Activated naive CD4-positive, alpha-beta T cell treated with anti-CD3 and anti-CD28 coated beads for 36 hours (primary cell): ENCODE measurements around the gene MTHFD1. TPM values are rescaled to one million over a fixed set of nuclear protein-coding genes. Genes with fewer than 3 reads are reported as not detected.

Source experiments
- CTCF ChIA-PET: fragments of 350-600 bp; sonication (Branson Sonifier 250); formaldehyde crosslinking; loops from one replicate; lab custom pipeline; 2021; ENCODE audit warnings: antibody characterized with exemption; lab: Charles Lee
- DNase-seq: peaks from one replicate; pipeline ENCODE4 v3.0.0-alpha.2; 2020
- H3K27ac Mint-ChIP-seq: one replicate; pipeline ENCODE4 v1.8.0; 2021; ENCODE audit warnings: mild to moderate bottlenecking, mixed read lengths
- H3K27me3 Mint-ChIP-seq: one replicate; pipeline ENCODE4 v1.8.0; 2021; ENCODE audit warnings: low read depth, mixed read lengths
- H3K36me3 Mint-ChIP-seq: one replicate; pipeline ENCODE4 v1.8.0; 2021; ENCODE audit warnings: low read depth, mixed read lengths
- H3K4me1 Mint-ChIP-seq: one replicate; pipeline ENCODE4 v1.8.0; 2021; ENCODE audit warnings: low read depth, mixed read lengths
- H3K4me3 Mint-ChIP-seq: one replicate; pipeline ENCODE4 v1.8.0; 2021; ENCODE audit warnings: mild to moderate bottlenecking, moderate library complexity, mixed read lengths
- H3K9me3 Mint-ChIP-seq: one replicate; pipeline ENCODE4 v1.8.0; 2021; ENCODE audit warnings: mixed read lengths
- intact Hi-C: fragments of 100-400 bp; cut with micrococcal nuclease; formaldehyde crosslinking; loops from one replicate; pipeline ENCODE4 v1.15.1; 2023
- total RNA-seq, 2 experiments: library from RNA; stranded (reverse); gene quantifications; one replicate each; pipeline ENCODE4 v1.2.3, GENCODE V29; 2021

The MTHFD1 gene
- total RNA-seq, 2 experiments from 2014 or later = 240 to 247 TPM

DNA sequence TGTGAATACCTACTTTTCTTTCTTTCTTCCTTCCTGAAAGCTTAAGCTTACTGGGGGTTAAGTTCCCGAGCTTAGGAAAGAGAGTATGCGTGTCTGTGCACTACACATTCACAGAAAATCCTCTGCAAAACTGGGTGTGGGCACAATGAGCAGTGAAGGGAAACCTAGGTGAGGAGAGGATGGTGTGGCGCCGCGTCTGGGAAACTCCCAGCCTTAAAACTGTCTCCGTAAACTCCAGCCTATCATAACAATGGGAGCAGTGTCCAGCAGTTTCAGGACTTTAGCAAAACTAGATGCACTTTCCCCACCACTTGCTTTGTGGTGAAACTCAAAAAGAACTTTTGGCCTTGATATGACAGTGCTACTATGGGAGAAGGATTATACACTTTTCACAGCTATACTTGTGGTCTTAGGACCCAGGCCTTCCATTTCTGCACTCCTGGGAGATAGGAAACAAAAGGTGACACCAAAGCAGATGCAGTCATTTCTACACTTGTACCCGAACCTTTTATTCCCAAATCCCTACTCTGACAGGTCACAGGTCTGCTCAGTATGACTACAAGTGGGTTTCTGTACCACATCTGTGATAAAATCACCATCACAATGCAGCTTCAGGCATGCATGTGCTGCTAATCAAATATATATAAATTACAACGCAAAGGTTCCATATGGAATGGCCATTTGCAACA, 87.6 kb downstream of the MTHFD1 start:
- H3K27me3 Mint-ChIP-seq = no peaks in the 10 kb centered on the region
- H3K4me3 Mint-ChIP-seq = no peak overlapping the region
- peaks cover 19% of the 10 kb centered on the region for H3K4me1 Mint-ChIP-seq
- intact Hi-C loops = no loop called here
- no peak overlapping the region for H3K27ac Mint-ChIP-seq
- DNase-seq = no peak
- no peaks in the 10 kb centered on the region for H3K9me3 Mint-ChIP-seq
- H3K36me3 Mint-ChIP-seq = no peaks in the 10 kb centered on the region
- CTCF ChIA-PET = interaction anchor here (0.6 to 1.2 kb wide), 5 partner anchors 10 to 136 kb away, joined by 3 to 5 read pairs (median 4); no protein-coding TSS in a partner anchor

- no peaks in the 10 kb centered on the region for H3K36me3 Mint-ChIP-seq
- H3K27me3 Mint-ChIP-seq = no peaks in the 10 kb centered on the region
- CTCF ChIA-PET = interaction anchor here (0.8 to 5.0 kb wide), 4 partner anchors 20 to 46 kb away, joined by 3 to 22 read pairs (median 4); no protein-coding TSS in a partner anchor
- peaks cover 19% of the 10 kb centered on the region for H3K4me1 Mint-ChIP-seq
- H3K27ac Mint-ChIP-seq = no peak overlapping the region
- no peak for DNase-seq
- H3K4me3 Mint-ChIP-seq = no peak overlapping the region
- intact Hi-C loops = no loop called here
- no peaks in the 10 kb centered on the region for H3K9me3 Mint-ChIP-seq
Observed at GRCh38 chr14:64476438-64476837, 88.3 kb downstream of the MTHFD1 start.

DNA sequence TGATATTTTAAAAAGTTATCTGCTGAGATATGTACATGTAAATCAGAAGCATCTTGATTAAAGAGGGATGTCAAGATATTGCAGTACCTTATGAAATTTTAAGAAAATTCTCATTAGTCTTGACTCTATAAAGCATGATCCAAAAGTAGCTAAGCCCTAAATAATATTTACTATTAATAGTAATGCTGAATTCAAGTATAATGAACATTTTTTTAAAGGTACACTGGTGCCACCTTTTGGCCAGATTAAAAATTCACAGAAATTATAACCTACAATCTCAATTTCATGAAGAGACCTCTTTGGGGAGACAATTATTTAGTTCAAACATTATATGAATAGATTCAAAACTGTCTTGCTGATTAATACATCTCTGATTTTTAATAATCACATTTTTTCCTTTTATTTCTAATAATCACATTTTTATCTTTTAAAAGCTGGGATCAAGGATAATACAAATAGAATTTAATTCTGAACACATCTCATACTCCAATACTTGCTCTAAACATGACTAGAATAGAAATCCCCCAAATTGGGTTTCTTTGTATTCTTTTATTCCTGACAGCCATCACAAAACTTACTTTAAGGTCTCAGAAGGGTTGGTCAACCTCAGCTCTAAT, 90.6 kb downstream of the MTHFD1 start:
- H3K27ac Mint-ChIP-seq = no peak overlapping the region
- no peaks in the 10 kb centered on the region for H3K27me3 Mint-ChIP-seq

GRCh38 chr14:64488590-64489099, 100.5 kb downstream of the MTHFD1 start:
- peaks cover 34% of the 10 kb centered on the region for H3K4me1 Mint-ChIP-seq
- intact Hi-C loops = no loop called here
- H3K27ac Mint-ChIP-seq = no peak overlapping the region
- no peak overlapping the region for H3K4me3 Mint-ChIP-seq
- peaks cover 38% of the 10 kb centered on the region for H3K36me3 Mint-ChIP-seq
- DNase-seq = no peak
- H3K9me3 Mint-ChIP-seq = no peaks in the 10 kb centered on the region
- H3K27me3 Mint-ChIP-seq = no peaks in the 10 kb centered on the region
- CTCF ChIA-PET = interaction anchor here (0.6 kb wide), 1 partner anchor 59 kb away, joined by 3 read pairs; no protein-coding TSS in a partner anchor

More for the DNA sequence above, 90.6 kb downstream of the MTHFD1 start:
- Mint-ChIP-seq H3K9me3 (no peaks in the 10 kb centered on the region), H3K4me1 (peaks cover 21% of the 10 kb centered on the region), H3K36me3 (peaks cover 2% of the 10 kb centered on the region), H3K4me3 (no peak overlapping the region)
- intact Hi-C loops = loop anchor here (1.0 kb wide), 2 partner anchors 48 to 134 kb away; no protein-coding TSS in a partner anchor
- CTCF ChIA-PET = interaction anchor here (0.5 to 5.0 kb wide), 14 partner anchors 9 to 135 kb away, joined by 3 to 22 read pairs (median 4); no protein-coding TSS in a partner anchor
- DNase-seq = no peak

DNA sequence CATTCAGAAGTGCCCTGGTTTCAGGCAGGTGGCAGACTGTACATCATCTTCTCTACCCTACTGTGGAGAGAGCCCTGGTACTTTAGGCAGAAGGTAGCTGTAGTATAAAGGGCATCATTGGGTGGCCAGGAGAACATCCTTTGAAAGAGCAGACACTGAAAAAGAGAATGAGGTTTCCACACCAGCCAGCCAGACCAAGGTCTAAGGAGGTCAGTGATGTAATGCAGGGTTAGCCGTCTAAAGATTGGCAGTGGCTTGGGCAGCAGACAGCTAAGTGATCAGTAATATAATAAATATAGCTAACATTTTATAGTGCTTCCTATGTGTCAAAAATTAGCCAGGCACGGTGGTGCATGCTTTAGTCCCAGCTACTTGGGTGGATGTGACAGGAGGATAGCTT, 103.5 kb downstream of the MTHFD1 start:
- CTCF ChIA-PET = interaction anchor here (0.5 to 2.2 kb wide), 3 partner anchors 12 to 36 kb away, joined by 4 to 5 read pairs (median 5); no protein-coding TSS in a partner anchor
- peaks cover 46% of the 10 kb centered on the region for H3K4me1 Mint-ChIP-seq
- DNase-seq = no peak
- no peak overlapping the region for H3K4me3 Mint-ChIP-seq
- peaks cover 37% of the 10 kb centered on the region for H3K36me3 Mint-ChIP-seq
- intact Hi-C loops = no loop called here
- no peaks in the 10 kb centered on the region for H3K27me3 Mint-ChIP-seq
- no peaks in the 10 kb centered on the region for H3K9me3 Mint-ChIP-seq
- no peak overlapping the region for H3K27ac Mint-ChIP-seq

- intact Hi-C loops = no loop called here
- peaks cover 28% of the 10 kb centered on the region for H3K36me3 Mint-ChIP-seq
- H3K27me3 Mint-ChIP-seq = no peaks in the 10 kb centered on the region
- DNase-seq = no peak
- CTCF ChIA-PET = interaction anchor here (0.6 to 1.0 kb wide), 5 partner anchors 14 to 344 kb away, joined by 3 to 6 read pairs (median 4); no protein-coding TSS in a partner anchor
- H3K4me3 Mint-ChIP-seq = no peak overlapping the region
- H3K27ac Mint-ChIP-seq = no peak overlapping the region
- peaks cover 50% of the 10 kb centered on the region for H3K4me1 Mint-ChIP-seq
- H3K9me3 Mint-ChIP-seq = no peaks in the 10 kb centered on the region
Observed at GRCh38 chr14:64493455-64493854, 105.3 kb downstream of the MTHFD1 start.

DNA sequence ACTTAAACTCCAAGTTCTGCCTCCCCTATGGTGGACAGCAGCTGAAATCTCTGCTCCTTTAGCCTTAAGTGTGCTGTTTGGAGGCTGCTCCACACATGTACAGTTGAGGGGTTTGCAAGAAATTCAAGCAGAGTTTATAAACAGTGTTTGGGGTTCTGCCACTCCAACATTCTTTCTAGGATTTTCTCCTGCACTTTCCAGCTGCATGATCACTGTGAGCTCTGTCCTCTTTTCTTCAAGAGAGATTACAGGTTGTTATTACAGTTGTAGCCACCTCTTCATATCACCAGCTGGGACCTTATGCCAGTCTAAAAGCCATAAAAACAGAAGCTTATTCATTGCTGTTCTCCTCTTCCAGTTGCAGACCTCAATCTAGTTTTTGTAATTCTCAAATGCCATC, 107.1 kb downstream of the MTHFD1 start:
- intact Hi-C loops = no loop called here
- Mint-ChIP-seq H3K9me3 (no peaks in the 10 kb centered on the region), H3K27me3 (no peaks in the 10 kb centered on the region), H3K4me1 (peaks cover 65% of the 10 kb centered on the region), H3K27ac (no peak overlapping the region), H3K4me3 (no peak overlapping the region), H3K36me3 (peaks cover 32% of the 10 kb centered on the region)
- DNase-seq = no peak
- CTCF ChIA-PET = interaction anchor here (0.7 kb wide), 1 partner anchor 66 kb away, joined by 3 read pairs; no protein-coding TSS in a partner anchor

GRCh38 chr14:64496764-64497163, 108.6 kb downstream of the MTHFD1 start:
- Mint-ChIP-seq H3K4me3 (no peak overlapping the region), H3K27ac (no peak overlapping the region)
- intact Hi-C loops = no loop called here

DNA sequence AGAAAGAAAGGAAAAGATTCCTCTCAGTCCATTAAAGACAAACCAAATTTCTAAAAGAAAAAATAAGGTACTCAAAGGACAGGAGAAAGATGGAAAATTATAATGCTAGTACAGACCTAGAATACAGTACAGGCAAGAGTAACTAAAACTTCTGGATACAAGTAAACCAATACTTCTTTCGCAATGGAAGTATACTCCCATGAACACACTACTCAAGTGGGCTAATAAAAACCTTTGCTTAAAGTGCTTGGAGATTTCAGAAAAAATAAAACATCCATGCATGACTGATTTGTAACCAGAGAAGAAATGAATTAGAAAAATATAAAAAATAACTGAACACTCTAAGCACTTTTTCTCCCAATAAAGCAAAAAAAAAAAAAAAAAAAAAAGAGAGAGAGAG, 111.9 kb downstream of the MTHFD1 start:
- no peak for DNase-seq
- Mint-ChIP-seq H3K36me3 (peaks cover 20% of the 10 kb centered on the region), H3K9me3 (no peaks in the 10 kb centered on the region), H3K27me3 (no peaks in the 10 kb centered on the region), H3K27ac (peak overlapping the region; percentile 97), H3K4me1 (peaks cover 45% of the 10 kb centered on the region), H3K4me3 (peak overlapping the region; percentile 56)
- intact Hi-C loops = loop anchor here (2.0 to 10.0 kb wide), 3 partner anchors 15 to 775 kb away; partner anchors contain the start of gene SGPP1
- CTCF ChIA-PET = interaction anchor here (2.1 to 3.5 kb wide), 2 partner anchors 11 to 20 kb away, joined by 8 to 32 read pairs; no protein-coding TSS in a partner anchor

More at GRCh38 chr14:64496764-64497163, 108.6 kb downstream of the MTHFD1 start:
- Mint-ChIP-seq H3K27me3 (no peaks in the 10 kb centered on the region), H3K9me3 (no peaks in the 10 kb centered on the region), H3K36me3 (peaks cover 23% of the 10 kb centered on the region), H3K4me1 (peaks cover 66% of the 10 kb centered on the region)
- CTCF ChIA-PET = interaction anchor here (0.5 to 2.3 kb wide), 11 partner anchors 13 to 511 kb away, joined by 3 to 11 read pairs (median 5); no protein-coding TSS in a partner anchor
- DNase-seq = no peak

DNA sequence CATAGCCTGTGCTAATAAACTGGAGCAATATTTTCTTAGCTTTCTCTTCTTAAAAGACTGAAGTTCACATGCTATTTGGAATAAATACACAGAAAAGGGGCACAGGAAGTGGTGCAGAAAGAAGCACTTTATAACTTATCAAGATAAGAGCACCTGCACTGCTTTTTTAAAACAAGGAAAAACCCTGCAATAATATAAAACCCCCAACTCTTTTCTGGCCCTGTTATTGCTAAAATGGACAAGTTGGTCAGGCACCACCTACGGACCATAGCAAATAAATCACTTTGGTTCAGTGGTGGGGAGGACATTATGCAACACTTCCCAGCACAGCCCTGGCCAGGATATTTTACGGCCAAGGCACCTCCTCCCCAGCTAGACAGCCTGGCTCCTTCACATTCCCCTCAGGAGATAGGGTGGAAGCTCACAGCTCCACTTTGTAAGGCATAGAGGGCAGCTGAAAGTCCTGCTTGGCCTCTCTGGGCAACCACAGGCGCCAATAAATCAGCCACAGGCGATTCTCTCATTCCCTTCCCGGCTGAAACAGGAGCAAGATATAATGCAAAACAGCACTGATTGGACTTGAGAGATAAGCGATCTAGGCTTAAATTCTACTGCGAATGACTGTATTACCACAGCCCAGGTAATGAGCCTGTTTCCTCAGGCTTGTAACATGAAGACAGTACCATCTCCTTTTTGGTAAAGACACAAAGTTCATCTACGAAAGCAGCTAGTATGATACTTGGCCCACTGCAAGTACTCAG, 113.4 kb downstream of the MTHFD1 start:
- DNase-seq = peak; percentile 12
- Mint-ChIP-seq H3K27ac (peak overlapping the region; percentile 97), H3K27me3 (no peaks in the 10 kb centered on the region), H3K9me3 (no peaks in the 10 kb centered on the region), H3K36me3 (peaks cover 20% of the 10 kb centered on the region), H3K4me1 (peaks cover 47% of the 10 kb centered on the region), H3K4me3 (peak overlapping the region; percentile 91)
- CTCF ChIA-PET = interaction anchor here (0.6 to 3.5 kb wide), 6 partner anchors 9 to 267 kb away, joined by 3 to 32 read pairs (median 5); partner anchors contain the start of gene HSPA2
- intact Hi-C loops = loop anchor here (1.0 to 10.0 kb wide), 6 partner anchors 10 to 859 kb away; partner anchors contain the start of genes SGPP1 and SYNE2

DNA sequence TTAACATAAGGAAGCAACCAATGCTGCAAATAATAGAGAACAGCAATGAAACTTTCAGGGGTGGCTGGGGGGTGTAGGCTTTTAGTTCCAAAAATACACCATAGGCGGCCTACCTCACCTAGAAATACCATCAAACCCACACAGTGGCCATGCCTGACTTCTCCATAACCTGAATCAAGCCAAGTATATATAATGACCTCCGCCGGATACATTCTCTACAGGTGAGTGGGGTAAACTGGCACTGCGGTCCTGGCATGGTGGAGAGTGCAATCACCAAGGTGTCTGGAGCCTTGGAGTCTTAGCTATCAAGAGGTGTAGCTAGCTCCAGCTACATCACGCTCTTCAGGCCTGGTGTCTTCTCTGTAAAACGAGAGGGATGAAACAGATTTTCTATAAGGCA, 114.3 kb downstream of the MTHFD1 start:
- CTCF ChIA-PET = interaction anchor here (0.6 to 3.5 kb wide), 7 partner anchors 9 to 268 kb away, joined by 3 to 32 read pairs (median 5); partner anchors contain the start of gene HSPA2
- peak overlapping the region; percentile 97 for H3K27ac Mint-ChIP-seq
- H3K4me1 Mint-ChIP-seq = peaks cover 49% of the 10 kb centered on the region
- intact Hi-C loops = loop anchor here (1.0 to 10.0 kb wide), 5 partner anchors 9 to 860 kb away; partner anchors contain the start of genes SGPP1 and SYNE2
- H3K9me3 Mint-ChIP-seq = no peaks in the 10 kb centered on the region
- H3K4me3 Mint-ChIP-seq = peak overlapping the region; percentile 91
- peaks cover 20% of the 10 kb centered on the region for H3K36me3 Mint-ChIP-seq
- DNase-seq = peak; percentile 31
- no peaks in the 10 kb centered on the region for H3K27me3 Mint-ChIP-seq
